Skeletal muscle satellite cell (primary cell): ENCODE measurements around the gene ASB10.

Source experiments
- H3K27me3 ChIP-seq: 2 replicates; pipeline ENCODE4 v1.7.0; 2013; ENCODE audit warnings: low read length; ENCODE audit not compliant: control insufficient read depth, insufficient read depth
- H3K36me3 ChIP-seq: 2 replicates; pipeline ENCODE4 v1.7.0; 2013; ENCODE audit warnings: mild to moderate bottlenecking, control low read depth, low read length; ENCODE audit not compliant: insufficient read depth
- H3K4me1 ChIP-seq: 2 replicates; pipeline ENCODE4 v1.7.0; 2013; ENCODE audit warnings: low read length; ENCODE audit not compliant: control insufficient read depth, insufficient read depth
- H3K4me2 ChIP-seq: 2 replicates; pipeline ENCODE4 v1.7.0; 2013; ENCODE audit warnings: mild to moderate bottlenecking, low read length
- H3K4me3 ChIP-seq: 2 replicates; pipeline ENCODE4 v1.7.0; 2013; ENCODE audit warnings: low read length
- H3K9ac ChIP-seq: 2 replicates; pipeline ENCODE4 v1.7.0; 2013; ENCODE audit warnings: mild to moderate bottlenecking, low read depth, low read length, moderate library complexity
- H3K9me3 ChIP-seq: replicated peaks from 2 replicates; pipeline ENCODE4 v1.7.0; 2013; ENCODE audit warnings: mild to moderate bottlenecking, control low read depth, low read length

ASB10 gene

DNA sequence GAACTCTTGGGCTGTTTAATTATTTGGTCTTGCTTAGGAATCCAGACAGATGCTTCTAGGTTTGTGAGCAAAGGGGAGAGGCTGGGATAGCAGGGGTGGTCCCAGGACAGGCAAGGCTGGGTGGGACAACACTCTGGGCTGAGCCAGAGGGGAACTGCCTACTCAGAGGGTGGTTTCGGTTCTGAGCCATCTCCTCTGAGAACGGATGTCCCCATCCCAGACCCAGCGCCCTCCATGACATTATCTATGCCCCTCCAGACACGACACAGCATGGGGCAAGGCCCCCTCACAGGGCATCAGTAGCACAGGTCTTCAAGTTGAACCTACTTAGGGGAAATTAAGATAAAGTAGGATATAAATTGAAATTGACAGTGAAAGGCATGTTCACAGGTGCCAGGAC, 7.1 kb downstream of the ASB10 start:
- Histone ChIP-seq H3K4me3 (no peak overlapping the region), H3K4me2 (no peak overlapping the region), H3K9me3 (no peaks in the 10 kb centered on the region), H3K4me1 (no peaks in the 10 kb centered on the region), H3K27me3 (peaks cover 74% of the 10 kb centered on the region), H3K9ac (no peak overlapping the region), H3K36me3 (no peaks in the 10 kb centered on the region)

DNA sequence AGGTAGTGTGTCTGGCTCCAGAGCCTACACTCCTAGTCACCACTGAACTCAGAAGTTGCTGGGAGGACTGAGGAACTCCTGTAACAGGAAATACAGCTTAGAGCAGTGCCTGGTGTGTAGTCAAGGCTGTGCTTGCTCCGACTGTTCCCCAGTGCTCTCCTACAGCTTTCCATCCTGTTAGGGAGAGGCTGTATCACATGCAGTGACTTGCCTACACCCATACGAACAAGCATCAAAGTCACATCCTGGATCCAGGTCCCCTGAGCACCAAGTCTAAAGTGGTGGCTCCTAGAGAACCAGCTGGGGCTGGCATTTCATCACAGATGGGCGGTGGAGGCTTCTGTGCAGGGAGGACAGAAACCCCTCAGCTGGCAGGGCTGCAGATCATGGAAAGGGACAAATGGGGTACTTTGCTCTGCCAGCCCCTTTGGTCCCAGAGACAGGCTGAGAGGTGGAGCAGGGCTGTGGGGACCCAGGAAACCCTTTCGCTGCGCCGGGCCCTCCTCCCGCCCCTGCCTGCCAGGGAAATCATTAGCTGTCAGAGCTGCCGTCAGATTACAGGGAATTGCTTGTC, 7.7 kb downstream of the ASB10 start:
- no peaks in the 10 kb centered on the region for H3K4me1 ChIP-seq
- H3K36me3 ChIP-seq = no peaks in the 10 kb centered on the region
- H3K9me3 ChIP-seq = no peaks in the 10 kb centered on the region
- no peak overlapping the region for H3K4me2 ChIP-seq
- H3K4me3 ChIP-seq = no peak overlapping the region
- H3K9ac ChIP-seq = no peak overlapping the region
- H3K27me3 ChIP-seq = peaks cover 77% of the 10 kb centered on the region

DNA sequence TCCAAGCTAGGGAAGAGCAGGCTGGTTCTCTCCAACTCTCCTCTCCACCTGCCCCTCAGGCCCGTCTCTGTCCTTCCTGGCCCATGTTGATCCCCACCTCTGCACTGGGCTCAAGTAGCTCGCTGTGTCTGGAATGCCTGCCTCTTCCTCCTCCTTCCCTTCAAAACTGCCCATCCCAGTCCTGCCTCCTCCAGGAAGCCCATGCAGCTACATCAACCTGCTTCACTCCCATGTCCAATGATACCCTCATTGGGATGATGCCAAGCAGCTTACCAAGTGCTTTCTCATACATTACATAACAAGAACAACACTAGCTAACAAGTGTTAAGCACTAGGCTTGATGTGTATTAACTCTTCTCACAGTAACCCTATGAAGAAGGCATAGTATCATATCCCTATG, 8.2 kb downstream of the ASB10 start:
- H3K36me3 ChIP-seq = no peaks in the 10 kb centered on the region
- no peak overlapping the region for H3K4me3 ChIP-seq
- H3K9me3 ChIP-seq = no peaks in the 10 kb centered on the region
- H3K4me1 ChIP-seq = no peaks in the 10 kb centered on the region
- H3K9ac ChIP-seq = no peak overlapping the region
- no peak overlapping the region for H3K4me2 ChIP-seq
- peaks cover 77% of the 10 kb centered on the region for H3K27me3 ChIP-seq

DNA sequence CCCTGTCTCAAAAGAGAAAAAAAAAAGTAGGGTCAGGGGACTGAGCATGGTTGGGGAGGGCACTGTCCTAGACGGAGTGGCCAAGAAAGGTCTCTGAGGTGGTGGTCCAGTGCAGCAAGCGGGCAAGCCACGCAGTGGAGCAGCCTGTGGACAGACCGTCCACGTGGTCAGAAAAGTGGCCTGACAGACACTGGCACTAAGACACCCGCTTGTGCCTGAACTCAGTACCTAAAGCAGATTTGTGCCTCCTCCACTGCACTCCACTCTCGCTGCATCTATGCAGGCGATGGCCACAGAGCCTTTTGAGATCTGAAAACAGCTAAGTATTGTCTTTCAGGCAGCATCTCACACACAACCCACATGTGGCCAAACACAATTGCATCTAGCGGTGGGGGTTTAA, 8.8 kb downstream of the ASB10 start:
- Histone ChIP-seq H3K4me2 (no peak overlapping the region), H3K9ac (no peak overlapping the region), H3K4me3 (no peak overlapping the region), H3K36me3 (no peaks in the 10 kb centered on the region), H3K9me3 (no peaks in the 10 kb centered on the region), H3K27me3 (peaks cover 76% of the 10 kb centered on the region), H3K4me1 (no peaks in the 10 kb centered on the region)

DNA sequence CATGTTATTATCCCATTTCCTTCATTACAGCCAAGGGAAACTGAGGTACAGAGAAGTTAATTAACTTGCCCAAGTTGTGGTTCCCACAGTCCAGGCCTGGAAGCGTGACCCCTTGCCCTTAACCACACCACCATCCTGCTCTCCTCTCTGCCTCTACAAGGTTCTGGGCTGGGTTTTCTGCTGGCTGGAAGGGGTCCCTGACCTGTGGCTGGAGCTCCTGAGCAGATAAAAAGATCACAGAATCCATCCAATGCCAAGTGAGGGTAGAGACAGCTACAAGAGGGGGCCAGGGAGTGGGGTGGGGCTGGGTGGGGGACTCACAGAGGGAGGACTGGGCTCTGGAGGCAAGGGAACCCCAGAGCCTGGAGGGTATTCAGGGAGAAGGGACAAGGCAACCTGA, 9.7 kb downstream of the ASB10 start:
- no peaks in the 10 kb centered on the region for H3K4me1 ChIP-seq
- H3K4me2 ChIP-seq = no peak overlapping the region
- no peaks in the 10 kb centered on the region for H3K9me3 ChIP-seq
- H3K9ac ChIP-seq = no peak overlapping the region
- no peak overlapping the region for H3K4me3 ChIP-seq
- peaks cover 75% of the 10 kb centered on the region for H3K27me3 ChIP-seq
- no peaks in the 10 kb centered on the region for H3K36me3 ChIP-seq

DNA sequence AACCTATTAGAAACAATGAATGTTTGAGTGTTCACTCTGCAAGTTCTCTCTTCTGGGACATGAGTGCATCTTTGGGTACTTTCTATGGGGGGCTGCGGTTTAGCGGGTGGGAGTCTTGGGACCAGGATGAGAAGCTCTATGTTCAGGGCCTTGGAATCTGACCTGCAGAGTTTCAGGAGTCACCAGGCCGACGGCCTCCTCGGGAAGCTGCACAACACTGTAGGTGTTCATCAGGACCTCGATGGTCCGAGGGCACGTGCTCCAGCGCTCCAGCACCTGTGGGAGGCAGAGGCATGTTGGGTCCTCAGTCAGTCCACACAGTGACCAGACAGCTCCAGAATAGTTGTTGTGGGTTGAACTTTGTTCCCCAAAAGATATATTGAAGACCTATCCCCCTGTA, 10.6 kb downstream of the ASB10 start:
- H3K27me3 ChIP-seq = peaks cover 72% of the 10 kb centered on the region
- no peak overlapping the region for H3K4me2 ChIP-seq
- no peaks in the 10 kb centered on the region for H3K9me3 ChIP-seq
- H3K36me3 ChIP-seq = no peaks in the 10 kb centered on the region
- H3K9ac ChIP-seq = no peak overlapping the region
- H3K4me3 ChIP-seq = no peak overlapping the region
- no peaks in the 10 kb centered on the region for H3K4me1 ChIP-seq

DNA sequence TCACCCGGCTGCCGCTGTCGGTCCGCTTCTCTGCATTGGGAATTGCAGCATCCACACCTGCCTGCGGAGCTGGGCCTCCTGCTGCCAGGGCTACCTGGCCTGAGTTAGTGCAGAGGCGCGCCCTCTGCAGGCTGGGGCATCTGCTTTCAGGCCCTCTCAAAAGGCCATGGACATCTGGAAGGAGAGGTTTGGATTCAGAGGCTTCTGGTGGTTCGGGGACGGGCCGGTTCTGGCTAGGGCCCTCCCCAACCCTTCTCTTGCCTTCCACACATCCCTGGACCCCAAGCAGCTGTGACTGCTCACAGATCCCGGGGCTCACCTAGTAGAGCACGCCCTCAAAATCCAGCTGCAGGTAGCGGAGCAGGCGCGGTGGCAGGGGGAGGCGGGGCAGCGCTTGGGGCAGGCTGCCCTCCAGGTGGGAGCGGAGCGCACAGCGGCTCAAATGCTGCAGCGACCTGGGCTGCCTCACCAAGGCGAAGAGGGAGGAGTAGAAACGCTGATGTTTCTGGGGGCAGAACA, 11.2 kb downstream of the ASB10 start:
- no peaks in the 10 kb centered on the region for H3K4me1 ChIP-seq
- H3K27me3 ChIP-seq = peaks cover 71% of the 10 kb centered on the region
- H3K9me3 ChIP-seq = no peaks in the 10 kb centered on the region
- no peak overlapping the region for H3K9ac ChIP-seq
- H3K36me3 ChIP-seq = no peaks in the 10 kb centered on the region
- no peak overlapping the region for H3K4me2 ChIP-seq
- no peak overlapping the region for H3K4me3 ChIP-seq

DNA sequence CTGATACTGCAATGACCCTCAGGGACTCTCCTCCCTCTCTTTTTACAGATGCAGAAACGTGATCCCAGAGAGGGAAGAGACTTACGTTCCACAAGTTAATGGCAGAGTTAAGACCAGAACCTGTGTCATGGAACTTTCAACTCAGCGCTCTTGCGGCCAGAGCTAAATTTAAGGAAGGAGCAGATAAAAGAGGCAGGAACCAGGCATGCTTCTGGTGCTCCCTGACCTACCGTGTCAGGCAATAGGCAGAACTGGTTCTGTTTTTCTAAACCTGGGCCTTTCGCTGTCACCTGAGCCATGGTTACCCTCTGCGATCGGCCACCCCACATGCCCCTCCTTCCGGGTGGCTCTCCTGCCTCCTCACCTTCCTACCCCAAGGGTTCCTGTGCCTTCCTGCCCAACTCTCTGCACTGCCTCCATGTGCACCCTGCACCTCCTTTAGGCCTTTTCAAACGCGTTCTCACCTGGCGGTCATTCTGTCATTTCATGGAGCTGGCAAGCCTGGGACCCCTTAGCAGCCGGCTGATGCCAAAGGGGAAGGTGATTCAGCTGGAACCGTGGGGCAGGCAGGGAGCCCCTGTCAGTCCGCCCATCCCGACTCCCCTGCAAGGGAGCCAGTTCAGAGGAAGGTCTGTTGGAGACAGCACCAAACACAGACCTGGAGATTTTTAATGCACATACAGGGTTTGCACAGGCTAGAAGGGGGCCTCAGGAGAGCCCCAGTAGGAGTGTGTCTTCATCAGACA, 11.8 kb downstream of the ASB10 start:
- Histone ChIP-seq H3K9ac (no peak overlapping the region), H3K27me3 (peaks cover 66% of the 10 kb centered on the region)

DNA sequence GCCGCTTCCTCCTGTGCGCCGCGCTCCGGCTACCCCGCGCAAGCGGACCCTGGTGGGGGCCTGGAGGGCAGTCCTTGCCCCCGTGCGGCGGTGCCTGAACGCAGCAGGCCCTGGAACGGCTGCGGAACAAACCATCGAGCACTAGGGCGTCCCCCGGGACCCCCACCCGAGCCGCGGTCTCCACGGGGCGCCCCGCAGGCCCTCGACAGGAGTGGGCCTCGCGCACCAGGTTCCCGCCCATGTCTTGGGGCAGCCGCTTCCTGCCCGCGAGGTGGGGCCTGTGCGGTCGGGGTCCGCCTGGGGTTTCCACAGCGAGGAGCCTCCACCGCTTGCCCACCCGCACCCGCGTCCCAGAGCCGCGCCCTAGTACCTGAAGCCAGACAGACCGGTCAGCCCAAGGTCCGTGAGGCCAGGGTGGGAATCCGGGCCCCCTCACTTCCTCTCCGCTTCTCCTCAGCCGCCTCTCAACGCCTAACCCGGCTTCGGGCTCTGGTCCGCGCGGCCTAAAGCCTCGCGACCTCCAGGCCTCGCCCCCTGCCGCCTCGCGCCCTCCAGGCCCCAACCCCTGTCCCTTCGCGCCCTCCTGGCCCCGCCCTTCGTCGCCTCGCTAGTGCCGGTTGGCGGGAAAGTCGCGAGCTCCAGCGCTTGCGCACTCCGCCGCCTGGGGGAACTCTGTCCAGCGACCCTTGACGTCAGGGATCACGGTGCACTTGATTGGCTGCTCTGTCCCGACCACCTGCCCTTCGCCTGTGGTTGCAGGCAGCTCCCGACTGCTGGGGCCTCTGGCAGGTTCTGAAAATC, 12.6 kb downstream of the ASB10 start:
- Histone ChIP-seq H3K4me3 (no peak overlapping the region), H3K36me3 (no peaks in the 10 kb centered on the region), H3K9ac (no peak overlapping the region), H3K9me3 (no peaks in the 10 kb centered on the region), H3K4me2 (no peak overlapping the region), H3K4me1 (no peaks in the 10 kb centered on the region), H3K27me3 (peaks cover 66% of the 10 kb centered on the region)

More for the DNA sequence above, 11.8 kb downstream of the ASB10 start:
- Histone ChIP-seq H3K9me3 (no peaks in the 10 kb centered on the region), H3K4me1 (no peaks in the 10 kb centered on the region), H3K36me3 (no peaks in the 10 kb centered on the region), H3K4me2 (no peak overlapping the region), H3K4me3 (no peak overlapping the region)

DNA sequence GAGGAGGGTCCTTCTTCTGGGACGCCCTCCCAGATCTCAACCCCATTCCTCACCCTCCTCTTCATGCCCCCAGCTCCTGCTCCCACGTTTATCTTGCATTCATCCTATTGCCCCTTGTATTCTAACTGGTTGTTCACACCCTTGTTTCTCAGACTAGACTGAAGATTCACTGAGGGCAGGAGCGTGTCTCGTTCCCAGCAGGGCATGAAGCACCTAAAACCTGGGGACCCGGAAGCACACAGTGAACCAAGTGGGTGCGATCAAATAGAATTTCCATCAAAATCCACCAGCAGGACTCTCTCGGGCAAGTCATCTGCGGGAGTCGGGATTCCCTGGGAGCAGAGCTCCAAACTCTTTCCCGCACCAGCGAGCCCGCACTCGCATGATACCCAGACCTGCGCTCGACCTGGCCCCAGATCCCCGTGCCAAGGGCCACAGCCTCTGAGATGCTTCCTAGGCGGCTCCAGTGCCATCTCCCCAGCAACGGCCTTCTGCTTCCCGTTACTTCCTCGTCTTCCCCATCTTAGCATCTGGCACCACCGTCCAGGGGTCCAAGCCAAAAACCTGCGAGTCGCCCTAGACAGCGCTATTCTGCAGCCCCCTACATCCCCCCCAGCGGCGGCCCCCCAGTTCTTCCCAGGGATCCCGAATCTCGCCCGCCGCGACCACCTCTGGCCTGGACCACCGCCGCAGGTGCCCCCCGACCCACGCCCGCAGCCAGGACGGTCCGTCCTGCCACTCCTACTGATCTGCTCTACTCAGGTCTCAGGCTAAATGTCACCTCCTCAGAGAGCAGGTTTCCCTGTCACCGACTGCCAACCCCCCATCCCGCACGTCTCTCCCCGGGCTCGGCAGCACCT, 13.4 kb downstream of the ASB10 start:
- peaks cover 66% of the 10 kb centered on the region for H3K27me3 ChIP-seq
- H3K4me2 ChIP-seq = no peak overlapping the region
- H3K4me3 ChIP-seq = no peak overlapping the region
- H3K9ac ChIP-seq = no peak overlapping the region
- no peaks in the 10 kb centered on the region for H3K4me1 ChIP-seq
- H3K36me3 ChIP-seq = no peaks in the 10 kb centered on the region
- no peaks in the 10 kb centered on the region for H3K9me3 ChIP-seq
